Putamen (tissue), 1 donor: ENCODE results near the gene RASSF3.
"Not testable (repeated sequence)": the region's sequence is repeated elsewhere in the genome, so short reads cannot be mapped to it uniquely, and the experiment has no call there.

Source experiments
- DNase-seq: peaks from one replicate; pipeline ENCODE4 v3.0.0-alpha.2; 2016; ENCODE audit warnings: low spot score

The RASSF3 gene

DNA sequence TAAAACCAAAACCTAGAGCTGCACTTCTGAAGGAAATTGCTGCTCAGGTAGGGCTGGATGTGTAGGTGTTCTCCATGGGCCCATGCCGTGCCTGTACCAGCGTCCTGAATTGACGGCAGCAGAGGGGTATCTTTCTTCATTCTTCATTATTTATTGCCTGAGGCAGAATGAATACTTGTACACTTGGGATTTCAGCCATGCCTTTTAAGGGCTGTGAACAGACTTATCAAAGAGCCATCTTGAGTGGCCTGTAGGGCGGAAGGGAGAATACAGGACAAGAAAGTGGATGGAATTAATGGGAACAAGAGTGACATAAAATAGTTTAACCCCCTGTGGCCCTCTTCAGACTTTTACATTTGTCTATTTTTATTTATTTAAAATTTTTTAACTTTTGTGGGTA lies 61.4 kb downstream of the RASSF3 start:
- no peak for DNase-seq

DNA sequence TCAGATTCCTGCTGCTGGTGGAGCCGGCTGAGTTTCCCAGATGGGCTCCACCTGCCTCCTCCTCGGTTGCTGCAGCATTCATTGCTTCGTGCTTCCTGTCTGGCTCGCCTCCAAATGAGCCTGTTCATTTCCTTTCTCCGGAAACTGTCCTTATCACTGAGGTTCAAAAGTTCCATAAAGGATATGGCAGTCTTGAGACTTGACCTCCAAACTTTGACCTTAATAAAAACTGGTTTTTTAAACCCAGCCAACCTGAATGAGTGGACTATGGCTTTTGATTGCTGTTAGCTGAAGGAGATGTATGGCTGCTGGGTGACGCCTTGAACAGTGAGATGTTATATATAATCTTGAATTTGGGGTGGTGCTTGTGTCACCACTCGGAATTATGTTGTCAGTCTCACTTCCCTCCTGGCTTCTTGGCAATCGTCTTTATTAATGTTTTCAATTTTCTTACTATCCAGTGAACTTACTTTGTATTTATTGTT lies 62.7 kb downstream of the RASSF3 start:
- DNase-seq = no peak

DNA sequence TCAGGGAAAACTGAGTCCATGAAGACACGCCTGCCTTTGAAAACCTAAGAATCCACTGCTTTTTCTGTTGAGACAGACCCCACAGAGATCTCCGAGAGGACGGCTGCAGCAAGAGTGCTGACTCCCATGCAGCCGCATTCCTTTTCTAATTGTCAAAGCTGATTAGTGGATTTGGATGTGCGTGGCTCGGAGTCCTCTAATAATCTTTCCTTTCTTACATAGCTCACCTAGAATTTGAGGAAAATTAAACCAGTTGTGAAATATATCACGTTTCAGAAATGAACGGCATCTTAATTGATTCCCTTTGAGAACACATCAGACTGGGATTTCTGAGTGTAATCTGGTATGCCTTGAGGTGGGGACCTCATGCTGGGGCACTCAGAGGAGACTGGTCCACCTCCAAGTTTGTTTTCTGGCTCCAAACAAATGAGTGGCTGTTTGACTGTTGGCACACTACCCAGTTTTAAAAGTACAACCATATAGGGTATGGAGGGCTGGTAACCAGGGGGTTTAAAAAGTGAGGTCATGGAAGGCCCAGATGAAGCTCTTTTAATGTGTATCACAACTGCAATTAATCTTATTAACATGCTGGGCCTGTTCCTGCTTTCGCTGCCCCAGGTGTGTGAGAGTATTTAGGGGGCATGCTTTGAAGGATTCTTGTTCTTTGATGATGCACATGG lies 63.3 kb downstream of the RASSF3 start:
- DNase-seq = no peak

DNA sequence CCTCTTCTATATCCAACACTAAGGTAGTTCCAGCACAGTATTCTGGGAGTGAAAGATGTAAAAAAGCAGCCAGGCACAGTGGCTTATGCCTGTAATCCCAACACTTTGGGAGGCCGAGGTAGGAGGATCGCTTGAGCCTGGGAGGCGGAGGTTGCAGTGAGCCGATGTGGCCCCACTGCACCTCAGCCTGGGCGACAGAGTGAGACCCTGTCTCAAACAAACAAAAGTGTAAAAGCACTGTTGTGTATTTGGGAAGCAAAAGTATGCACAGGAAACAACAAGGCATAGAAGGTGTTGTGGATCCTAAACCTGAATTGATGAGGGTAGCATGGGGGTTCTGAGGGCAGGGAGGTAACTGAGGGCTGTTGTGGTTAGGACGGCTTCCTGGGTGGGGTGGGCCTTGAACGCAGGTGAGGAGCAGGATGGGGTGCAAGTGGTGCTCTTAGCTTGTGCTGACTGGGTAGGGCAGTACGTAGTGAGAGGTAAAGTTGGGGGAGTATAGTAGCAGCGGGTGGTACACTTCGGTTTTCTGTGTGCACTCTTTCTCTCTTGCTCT lies 64.2 kb downstream of the RASSF3 start:
- no peak for DNase-seq

DNA sequence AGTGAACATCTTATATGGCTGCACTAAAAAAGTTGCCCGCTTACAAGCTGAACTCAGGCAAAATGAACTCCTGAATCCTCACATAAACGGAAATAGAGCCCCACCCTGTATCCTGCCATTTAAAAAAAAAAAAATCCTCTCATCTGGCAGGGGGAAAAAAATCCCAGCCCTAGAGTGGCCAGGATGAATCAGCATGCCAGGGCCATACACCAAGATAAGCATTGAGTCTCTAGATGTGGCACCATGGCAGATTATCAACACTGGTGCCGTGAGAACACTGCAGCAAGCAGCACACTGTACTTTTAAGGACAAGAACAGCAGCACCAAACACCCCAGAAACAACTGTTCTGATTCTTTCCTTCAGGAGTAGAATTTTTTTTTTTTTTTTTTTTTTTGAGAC lies 65.5 kb downstream of the RASSF3 start:
- no peak for DNase-seq

DNA sequence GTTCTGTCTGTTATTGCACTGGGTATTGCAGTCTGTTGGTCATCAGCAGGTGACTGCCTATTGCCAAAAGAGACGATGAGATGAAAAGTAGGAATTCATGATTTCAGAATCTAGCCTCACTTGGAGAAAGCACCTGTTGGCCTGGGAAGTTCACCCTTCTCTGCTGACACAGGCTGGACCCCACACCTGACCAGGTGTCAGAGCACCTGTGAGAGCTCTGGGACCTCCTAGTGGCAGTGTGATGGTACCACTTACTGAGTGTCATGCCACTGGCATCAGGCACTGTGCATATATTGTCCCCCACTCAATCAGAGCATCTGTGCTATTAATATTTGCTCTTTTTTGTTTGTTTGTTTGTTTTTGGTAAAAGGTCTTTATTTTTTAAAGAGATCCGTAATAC lies 68.0 kb downstream of the RASSF3 start:
- DNase-seq = no peak

DNA sequence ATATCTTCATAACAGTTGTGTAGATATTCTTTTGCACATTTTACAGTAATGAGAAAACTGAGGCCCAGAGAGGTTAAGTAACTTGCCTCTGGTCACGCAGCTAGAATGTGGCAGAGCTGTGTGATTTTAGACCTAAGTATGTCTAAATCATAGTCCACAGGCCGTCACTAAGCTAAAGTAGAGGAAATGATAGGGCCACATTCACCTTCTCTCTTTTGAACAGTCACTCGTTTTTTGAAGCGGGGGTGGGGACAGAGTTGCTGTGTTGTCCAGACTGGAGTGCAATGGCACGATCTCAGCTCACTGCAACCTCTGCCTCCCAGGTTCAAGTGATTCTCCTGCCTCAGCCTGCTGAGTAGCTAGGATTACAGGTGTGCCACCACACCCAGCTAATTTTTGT lies 68.5 kb downstream of the RASSF3 start:
- DNase-seq = no peak

DNA sequence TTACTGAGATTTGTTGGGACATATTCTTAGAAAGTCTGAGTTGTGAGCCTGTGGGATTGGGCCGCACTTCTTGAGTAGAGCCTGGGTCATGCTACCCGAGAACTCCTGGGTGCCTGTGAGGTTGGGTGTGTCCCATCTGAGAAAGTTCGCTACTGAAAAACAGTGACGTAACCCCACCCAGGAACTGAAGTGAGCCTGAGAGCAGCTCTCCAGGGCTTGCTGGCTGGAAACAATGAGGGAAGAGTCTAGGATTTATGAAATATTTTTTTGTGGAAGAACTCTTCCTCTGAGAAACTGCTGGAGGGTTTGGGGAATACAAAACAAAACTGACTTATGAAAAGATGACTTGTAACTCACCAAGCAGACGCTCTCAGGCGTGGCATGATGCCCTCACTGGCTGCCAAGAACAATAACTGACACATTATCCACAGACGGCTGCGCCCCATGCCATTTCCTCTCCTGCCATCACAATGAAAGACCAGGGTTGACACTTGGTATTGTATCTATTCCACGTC lies 69.2 kb downstream of the RASSF3 start:
- DNase-seq = peak; percentile 26

DNA sequence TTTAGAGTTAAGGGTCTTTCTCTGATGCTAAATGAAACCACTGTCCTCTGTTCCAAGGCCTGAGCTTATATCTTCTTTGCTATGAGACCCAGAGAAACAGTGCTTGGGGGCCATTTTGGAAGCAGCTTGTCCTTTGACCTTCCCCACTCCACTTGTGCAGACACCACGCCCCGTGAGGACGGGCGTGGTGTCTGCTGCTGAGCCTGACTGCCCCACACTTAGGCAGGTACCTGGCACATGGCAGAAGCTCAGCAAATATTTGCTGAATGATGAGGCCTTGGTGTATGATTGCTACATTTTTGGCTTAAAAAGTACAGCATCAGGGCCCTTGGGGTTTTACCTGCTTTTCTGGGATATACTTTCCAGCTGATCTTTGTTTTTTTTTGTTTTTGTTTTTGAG lies 69.9 kb downstream of the RASSF3 start:
- DNase-seq = no peak

DNA sequence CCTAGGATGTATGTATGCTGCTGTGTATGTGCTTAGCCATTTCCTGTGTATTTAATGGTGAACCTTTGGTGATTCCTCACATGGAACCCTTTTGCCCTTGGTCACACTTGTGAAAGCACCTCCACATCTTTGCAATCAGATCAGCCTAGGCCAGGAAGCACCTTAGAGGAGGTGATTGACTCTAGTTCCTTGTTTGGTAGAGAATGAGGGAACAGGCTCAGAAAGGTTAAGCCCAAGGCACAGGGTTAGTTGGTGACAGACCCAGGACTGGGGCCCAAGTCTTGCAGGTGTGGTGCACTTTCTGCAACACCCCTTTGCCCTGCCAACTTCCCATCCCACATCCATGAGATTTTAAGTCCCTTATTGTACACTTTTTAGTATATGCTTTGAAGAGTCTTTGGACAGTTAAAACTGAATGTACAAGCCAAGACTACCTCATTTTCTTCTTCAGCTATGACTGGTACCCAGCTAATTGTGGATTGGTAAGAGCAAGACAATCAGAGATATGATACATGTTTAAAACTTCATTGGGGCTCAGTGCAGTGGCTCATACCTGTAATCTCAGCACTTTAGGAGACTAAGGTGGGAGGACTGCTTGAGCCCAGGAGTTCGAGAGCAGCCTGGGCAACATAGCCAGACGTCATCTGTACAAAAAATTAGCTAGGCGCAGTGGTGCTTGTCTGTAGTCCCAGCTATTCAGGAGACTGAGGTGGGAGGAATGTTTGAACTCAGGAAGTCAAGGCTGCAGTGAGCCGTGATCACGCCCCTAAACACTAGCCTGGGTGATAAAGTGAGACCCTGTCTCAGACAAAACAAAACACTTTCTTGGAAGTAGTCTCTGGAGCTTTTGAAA lies 71.1 kb downstream of the RASSF3 start:
- no peak for DNase-seq

DNA sequence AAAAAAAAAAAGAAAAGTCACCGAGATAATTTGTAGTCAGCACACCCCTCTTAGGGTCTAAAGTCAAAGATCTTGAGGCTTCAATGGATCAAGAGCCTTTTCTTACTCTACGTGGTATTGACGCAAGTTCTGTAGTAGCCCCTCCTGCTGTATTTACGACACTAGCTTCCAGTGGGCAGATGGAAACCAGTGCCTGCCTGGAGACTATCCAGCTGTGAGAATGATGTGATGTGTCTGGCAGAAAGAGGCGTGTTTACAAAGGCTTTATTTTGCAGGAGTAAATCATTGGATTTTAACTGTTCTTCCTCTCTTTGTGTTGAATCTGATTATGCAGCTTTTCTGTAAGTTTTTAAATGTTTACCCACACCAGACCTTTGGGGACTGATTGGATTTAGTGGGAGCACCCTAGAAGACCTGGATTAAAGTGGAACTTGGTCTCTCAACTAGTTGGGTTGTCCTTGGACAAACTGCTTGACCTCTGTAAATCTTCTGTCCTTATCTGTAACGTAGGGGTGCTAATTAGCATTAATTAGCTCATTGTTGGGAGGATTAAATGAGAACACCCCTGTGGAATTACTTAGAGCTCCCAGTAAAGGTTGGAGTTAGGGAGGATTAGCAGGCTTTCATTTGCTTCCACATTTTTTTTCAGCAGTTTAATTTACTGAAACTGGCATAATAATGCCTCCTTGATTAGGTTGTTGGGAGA lies 72.4 kb downstream of the RASSF3 start:
- no peak for DNase-seq

DNA sequence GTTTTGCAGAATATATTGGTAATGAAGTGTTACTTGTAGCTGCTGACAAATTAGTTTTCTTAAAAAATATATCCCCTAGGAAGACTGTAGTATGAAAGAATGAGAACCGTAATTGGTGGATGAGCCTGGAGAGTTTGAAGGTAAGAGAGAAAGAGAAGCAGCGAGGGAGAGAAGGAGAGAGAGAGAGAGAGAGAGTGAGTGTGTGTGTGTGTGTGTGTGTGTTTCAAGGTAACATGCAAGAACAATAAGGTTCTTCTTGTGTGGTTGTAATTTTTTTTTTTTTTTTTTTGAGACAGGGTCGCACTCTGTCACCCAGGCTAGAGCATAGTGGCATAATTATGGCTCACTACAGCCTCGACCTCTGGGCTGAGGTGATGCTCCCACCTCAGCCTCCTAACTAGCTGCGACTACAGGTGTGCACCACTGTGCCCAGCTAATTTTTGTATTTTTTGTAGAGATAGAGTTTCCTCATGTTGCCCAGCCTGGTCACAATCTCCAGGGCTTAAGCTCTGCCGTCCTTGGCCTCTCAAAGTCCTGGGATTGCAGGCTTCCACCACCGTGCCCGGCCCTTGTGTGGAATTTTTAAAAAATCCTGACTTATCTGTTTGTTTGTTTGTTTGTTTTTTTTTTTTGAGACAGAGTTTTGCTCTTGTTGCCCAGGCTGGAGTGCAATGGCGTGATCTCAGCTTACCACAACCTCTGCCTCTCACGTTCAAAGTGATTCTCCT lies 73.7 kb downstream of the RASSF3 start:
- no peak for DNase-seq

DNA sequence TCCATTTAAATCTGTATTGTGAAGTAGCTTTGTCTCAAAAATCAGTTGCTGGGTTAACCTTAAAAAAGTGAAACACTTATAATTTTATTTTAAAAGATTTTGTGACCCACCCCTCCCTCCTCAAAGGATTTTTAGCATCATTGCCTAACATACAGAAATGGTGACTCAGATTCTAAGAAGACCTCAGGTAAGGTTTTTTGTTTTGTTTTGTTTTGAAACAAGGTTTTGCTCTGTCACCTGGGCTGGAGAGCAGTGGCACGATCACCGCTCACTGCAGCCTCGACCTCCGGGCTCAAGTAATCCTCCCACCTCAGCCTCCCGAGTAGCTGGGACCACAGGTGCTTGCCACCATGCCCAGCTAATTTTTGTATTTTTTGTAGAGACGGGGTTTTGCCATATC lies 74.8 kb downstream of the RASSF3 start:
- DNase-seq = no peak

DNA sequence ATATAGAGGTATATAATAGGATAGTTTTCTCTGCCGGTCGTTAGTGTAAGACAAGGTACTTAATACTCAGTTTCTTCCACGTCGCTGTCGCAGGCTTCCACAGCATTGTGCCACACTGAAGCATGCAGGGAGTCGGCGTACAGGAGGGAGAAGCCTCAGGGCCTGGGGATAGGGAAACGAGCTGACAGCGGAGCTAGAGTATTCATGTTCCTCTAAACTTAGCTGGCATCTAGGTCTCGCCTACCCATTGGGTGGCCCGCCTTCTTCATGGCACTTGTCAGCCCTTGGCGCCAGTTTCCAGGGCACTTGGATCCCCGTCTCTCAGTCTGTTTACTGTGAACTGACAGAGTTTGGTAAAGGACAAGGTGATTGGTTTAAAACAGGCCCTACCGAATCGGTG lies 75.3 kb downstream of the RASSF3 start:
- no peak for DNase-seq

DNA sequence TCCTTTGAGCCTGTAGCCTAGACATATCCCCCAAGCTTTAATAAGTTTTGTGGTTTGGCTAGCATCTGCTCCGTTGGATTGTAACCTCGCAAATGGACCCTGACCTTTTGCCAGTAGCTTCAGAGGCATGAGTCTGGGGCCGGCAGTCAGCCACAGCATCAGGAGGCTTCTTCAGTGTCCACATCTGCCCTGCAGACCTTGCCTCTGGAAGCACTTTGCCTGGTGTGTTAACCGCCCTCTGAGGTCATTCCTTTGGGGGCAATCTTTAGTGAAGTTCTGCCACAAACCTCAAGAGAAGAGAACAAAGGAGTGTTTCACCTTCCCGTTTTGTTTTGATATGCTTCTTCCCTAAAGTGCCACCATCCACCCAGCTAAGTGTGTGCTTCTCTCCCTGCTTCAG lies 77.5 kb downstream of the RASSF3 start:
- no peak for DNase-seq

DNA sequence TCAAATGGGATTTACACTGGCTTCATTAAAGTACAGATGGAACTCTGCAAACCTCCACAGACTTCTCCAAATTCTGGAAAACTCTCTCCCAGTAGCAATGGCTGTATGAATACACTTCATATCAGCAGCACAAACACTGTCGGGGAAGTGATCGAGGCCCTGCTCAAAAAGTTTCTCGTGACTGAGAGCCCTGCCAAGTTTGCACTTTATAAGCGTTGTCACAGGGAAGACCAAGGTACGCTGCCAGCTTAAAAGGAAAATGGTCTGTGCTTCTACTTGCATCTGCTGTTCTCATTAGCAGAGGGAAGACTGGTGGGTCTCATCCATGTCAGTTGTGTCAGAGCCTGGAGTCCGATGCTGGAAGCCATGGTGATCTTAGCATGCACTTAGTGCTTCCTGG lies 77.9 kb downstream of the RASSF3 start:
- no peak for DNase-seq

DNA sequence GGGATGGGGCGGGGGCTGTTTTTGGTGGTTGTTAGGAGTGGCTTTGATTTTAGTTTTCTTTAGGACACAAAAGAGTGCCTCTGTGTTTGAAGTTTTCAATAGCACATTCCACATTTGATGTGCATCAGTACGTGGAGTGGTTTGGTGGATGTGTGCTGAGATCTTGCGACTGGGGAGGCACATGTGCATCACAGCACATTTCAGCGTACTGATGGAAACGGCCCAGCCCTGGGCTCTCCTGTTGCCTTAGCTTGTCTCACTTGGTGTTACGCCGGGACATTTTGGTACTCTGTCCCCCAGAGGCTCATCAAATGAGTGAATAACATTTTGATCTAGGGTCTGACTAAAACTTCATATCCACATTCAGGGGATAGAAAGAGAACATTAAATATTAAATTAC lies 78.4 kb downstream of the RASSF3 start:
- no peak for DNase-seq

DNA sequence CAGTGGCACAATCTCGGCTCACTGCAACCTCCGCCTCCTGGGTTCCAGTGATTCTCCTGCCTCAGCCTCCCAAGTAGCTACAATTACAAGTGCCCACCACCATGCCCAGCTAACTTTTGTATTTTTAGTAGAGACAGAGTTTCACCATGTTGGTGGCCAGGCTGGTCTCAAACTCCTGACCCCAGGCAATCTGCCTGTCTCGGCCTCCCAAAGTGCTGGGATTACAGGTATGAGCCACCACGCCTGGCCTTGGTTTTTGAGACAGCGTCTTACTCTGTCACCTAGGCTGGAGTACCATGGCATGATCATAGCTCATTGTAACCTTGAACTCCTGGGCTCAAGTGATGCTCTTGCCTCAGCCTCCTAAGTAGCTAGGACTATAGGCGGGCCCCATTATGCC lies 79.9 kb downstream of the RASSF3 start:
- not testable (repeated sequence) for DNase-seq

DNA sequence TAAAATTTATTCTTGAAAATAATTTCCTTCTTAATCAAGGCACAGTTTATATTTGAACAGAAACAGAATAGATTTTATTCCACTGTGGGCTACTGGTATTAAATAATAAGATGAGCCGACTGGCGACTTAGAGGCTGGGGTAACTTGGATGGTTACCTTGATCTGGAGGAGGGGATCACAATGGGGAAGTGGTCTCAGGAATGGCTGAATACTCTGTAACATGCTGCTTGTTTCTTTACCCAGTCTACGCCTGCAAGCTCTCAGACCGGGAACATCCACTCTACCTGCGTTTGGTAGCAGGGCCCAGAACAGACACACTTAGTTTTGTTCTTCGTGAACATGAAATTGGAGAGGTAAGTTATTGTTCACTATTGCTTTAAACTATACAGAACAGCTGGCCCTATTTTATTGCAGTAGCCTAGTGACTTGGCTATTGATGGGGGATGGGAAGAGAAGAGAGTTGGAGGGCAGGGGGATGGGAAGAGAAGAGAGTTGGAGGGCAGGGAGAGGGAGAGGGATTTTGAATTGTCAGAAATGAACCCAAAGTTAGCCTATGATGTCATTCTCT lies 81.0 kb downstream of the RASSF3 start:
- DNase-seq = no peak

DNA sequence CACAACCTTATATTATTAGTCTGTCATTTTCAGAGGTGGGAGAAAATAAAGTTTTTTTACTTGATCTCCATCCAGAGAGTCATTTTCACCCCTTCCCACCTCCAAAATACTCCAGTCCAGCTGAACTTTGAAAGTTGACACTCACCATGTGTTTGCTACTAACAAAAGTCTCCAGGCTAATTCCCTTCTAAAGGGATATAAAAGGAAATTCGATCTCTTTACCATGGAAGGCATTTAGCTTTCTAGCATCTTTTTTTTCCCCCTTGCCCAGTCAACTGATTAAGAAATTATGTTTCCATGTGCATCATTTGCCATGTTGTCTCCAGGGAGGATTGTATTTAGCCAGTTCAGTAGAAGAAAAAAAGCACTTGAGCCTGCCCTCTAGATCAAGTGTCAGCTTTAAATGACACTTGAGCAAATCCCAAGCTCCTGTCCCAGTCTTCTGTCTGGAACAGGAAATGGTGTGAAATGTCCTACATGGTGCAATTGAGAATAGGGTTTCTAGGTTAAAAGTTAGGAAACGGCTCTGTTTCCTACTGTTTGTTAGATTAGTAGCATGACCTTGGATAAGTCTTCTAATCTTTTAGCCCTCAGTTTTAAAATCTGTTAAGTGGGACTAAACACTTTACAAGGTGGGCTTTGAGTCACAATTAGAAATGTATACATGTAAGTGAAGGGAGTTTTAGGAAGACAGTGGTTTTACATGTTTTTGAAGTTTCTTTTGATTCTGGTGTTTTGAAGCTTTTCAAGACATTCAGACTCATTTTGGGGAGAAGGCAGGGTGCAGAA lies 81.7 kb downstream of the RASSF3 start:
- DNase-seq = no peak
